Measurements from ENCODE around the gene EPHA3. TPM values are rescaled to one million over a fixed set of nuclear protein-coding genes. Genes with fewer than 3 reads are reported as not detected.

Gene EPHA3
- total and polyA plus RNA-seq, 2 donors (not counting 1 experiment from before 2014, with no cell fraction given) = 0.01 TPM; not detected in 1

- H3K9me3 ChIP-seq (ENCODE audit: control extremely low read depth in 1 of 3, control insufficient read depth in 2 of 3, insufficient read depth in 1 of 3, low read length in 2 of 3) = no peaks in the 10 kb centered on the region
These were observed 74.6 kb downstream of the EPHA3 start for GRCh38 chr3:89182056-89182455.

More at GRCh38 chr3:89182056-89182455, 74.6 kb downstream of the EPHA3 start:
- H3K4me3 ChIP-seq (ENCODE audit: control extremely low read depth in 1 of 5, extremely low read depth in 1 of 5, insufficient read depth in 1 of 5, low read depth in 2 of 5, low read length in 4 of 5) = no peak overlapping the region
- H3K27ac Mint-ChIP-seq = no peak overlapping the region
- H4K20me1 ChIP-seq (ENCODE audit: control insufficient read depth, insufficient read depth, low read length, poor library complexity, severe bottlenecking) = no peaks in the 10 kb centered on the region
- no CpG with 5 or more reads among the region's 1 CpG for WGBS (ENCODE audit: insufficient coverage)
- no peaks in the 10 kb centered on the region for H3K4me1 ChIP-seq (ENCODE audit: control insufficient read depth in 2 of 2, insufficient read depth in 2 of 2, low read length in 2 of 2)
- no peak overlapping the region for H3K27ac ChIP-seq (ENCODE audit: low read length in 2 of 2)
- no peak for ATAC-seq (ENCODE audit: low read depth)
- no peaks in the 10 kb centered on the region for H3K36me3 ChIP-seq (replicated peaks in 1 of 2; ENCODE audit: control extremely low read depth in 1 of 2, control insufficient read depth in 1 of 2, extremely low read depth in 1 of 2, insufficient read depth in 2 of 2, low read length in 1 of 2)
- no peaks in the 10 kb centered on the region for H3K27me3 Mint-ChIP-seq
- H3K4me1 Mint-ChIP-seq = no peaks in the 10 kb centered on the region
- TF ChIP-seq CTCF (IDR thresholded peaks at IDR 0.05) = no peak
- no peak for TF ChIP-seq EZH2 (IDR thresholded peaks at IDR 0.05; ENCODE audit: borderline replicate concordance, insufficient read depth, low read depth, low read length, poor library complexity, severe bottlenecking)
- H3K9me3 Mint-ChIP-seq (ENCODE audit: insufficient read depth) = no peaks in the 10 kb centered on the region
- no peaks in the 10 kb centered on the region for H3K27me3 ChIP-seq (replicated peaks in 1 of 4; ENCODE audit: control extremely low read depth in 1 of 4, control insufficient read depth in 3 of 4, insufficient read depth in 4 of 4, low read length in 3 of 4)
- H3K79me2 ChIP-seq (ENCODE audit: control insufficient read depth, insufficient read depth, low read length) = no peaks in the 10 kb centered on the region
- no peak overlapping the region for H3K9ac ChIP-seq (ENCODE audit: low read length)
- ChIA-PET CTCF (no interaction called here), POLR2A (no interaction called here)
- no peak overlapping the region for H3K4me2 ChIP-seq (replicated peaks; ENCODE audit: low read depth, low read length, poor library complexity, severe bottlenecking)
- intact Hi-C loops (cut with micrococcal nuclease) = no loop called here
- no peak for DNase-seq
- no peak overlapping the region for H2AFZ ChIP-seq (ENCODE audit: insufficient read depth, low read depth, low read length, poor library complexity, severe bottlenecking)
- no peak overlapping the region for H3K4me3 Mint-ChIP-seq

Data from B cell (primary cell).